ENCODE data around the gene ACER3. TPM values are rescaled to one million over a fixed set of nuclear protein-coding genes. Genes with fewer than 3 reads are reported as not detected.

ACER3 gene
- total RNA-seq, 1 donor from 2014 or later, result 16.2 TPM

DNA sequence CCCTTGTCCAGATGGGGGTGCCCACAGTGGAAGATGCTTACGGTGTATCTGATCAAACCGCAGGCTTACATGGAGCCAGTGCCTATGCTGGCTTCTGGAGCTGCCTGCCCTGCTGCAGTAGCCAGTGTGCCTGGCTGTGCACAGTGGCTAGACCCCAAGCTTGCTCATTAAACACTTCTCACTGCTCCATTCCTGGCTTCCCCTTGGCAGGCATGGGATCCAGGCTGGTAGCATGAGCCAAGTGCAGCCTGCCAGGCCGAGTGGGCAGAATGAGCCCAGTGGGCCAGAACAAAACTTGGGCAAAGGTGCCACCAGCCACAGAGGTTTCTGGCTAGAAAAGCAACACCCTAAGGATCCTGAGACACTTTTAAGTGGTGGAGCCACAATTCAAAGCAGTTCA is 118.1 kb downstream of the ACER3 start:
- H3K4me1 ChIP-seq, result no peaks in the 10 kb centered on the region
- TF ChIP-seq POLR2AphosphoS5 (IDR thresholded peaks at IDR 0.05; ENCODE audit: insufficient read depth in 1 of 2, low read depth in 1 of 2) (no peak), POLR2A (IDR thresholded peaks at IDR 0.05) (no peak)
- TF ChIP-seq, protein P1, sequence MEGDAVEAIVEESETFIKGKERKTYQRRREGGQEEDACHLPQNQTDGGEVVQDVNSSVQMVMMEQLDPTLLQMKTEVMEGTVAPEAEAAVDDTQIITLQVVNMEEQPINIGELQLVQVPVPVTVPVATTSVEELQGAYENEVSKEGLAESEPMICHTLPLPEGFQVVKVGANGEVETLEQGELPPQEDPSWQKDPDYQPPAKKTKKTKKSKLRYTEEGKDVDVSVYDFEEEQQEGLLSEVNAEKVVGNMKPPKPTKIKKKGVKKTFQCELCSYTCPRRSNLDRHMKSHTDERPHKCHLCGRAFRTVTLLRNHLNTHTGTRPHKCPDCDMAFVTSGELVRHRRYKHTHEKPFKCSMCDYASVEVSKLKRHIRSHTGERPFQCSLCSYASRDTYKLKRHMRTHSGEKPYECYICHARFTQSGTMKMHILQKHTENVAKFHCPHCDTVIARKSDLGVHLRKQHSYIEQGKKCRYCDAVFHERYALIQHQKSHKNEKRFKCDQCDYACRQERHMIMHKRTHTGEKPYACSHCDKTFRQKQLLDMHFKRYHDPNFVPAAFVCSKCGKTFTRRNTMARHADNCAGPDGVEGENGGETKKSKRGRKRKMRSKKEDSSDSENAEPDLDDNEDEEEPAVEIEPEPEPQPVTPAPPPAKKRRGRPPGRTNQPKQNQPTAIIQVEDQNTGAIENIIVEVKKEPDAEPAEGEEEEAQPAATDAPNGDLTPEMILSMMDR (IDR thresholded peaks at IDR 0.05), result no peak
- no peak overlapping the region for H3K4me3 ChIP-seq
- H3K27me3 ChIP-seq, result no peaks in the 10 kb centered on the region
- intact Hi-C loops (cut with DNase I), result no loop called here
- DNase-seq (ENCODE audit: extremely low spot score in 2 of 2), result no peak
- no peaks in the 10 kb centered on the region for H3K9me3 ChIP-seq
- H3K36me3 ChIP-seq, result peaks cover 0 to 12% of the 10 kb centered on the region in 2 donors
- no peak overlapping the region for H3K27ac ChIP-seq

DNA sequence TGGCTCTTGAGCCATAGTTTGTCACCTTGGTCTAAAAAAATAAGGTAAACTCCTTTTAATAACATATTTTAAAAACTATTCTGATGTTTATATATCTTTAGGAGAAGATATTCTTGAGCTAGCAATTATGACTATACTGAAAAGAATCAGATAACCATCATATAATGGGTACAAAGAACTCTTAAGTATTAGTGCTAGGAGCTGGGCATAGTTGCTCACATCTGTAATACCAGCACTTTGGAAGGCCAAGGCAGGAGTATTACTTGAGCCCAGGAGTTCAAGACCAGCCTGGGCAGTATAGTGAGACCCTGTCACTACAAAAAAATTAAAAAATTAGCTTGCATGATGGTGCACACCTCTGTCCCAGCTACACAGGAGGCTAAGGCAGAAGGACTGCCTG is 119.5 kb downstream of the ACER3 start:
- DNase-seq (ENCODE audit: extremely low spot score in 2 of 2), result no peak
- no peaks in the 10 kb centered on the region for H3K4me1 ChIP-seq
- no peaks in the 10 kb centered on the region for H3K9me3 ChIP-seq
- intact Hi-C loops (cut with DNase I), result no loop called here
- H3K27ac ChIP-seq, result no peak overlapping the region
- H3K36me3 ChIP-seq, result peaks cover 0 to 12% of the 10 kb centered on the region in 2 donors
- H3K27me3 ChIP-seq, result no peaks in the 10 kb centered on the region
- H3K4me3 ChIP-seq, result no peak overlapping the region
- TF ChIP-seq POLR2A (IDR thresholded peaks at IDR 0.05) (no peak), POLR2AphosphoS5 (IDR thresholded peaks at IDR 0.05; ENCODE audit: insufficient read depth in 1 of 2, low read depth in 1 of 2) (no peak)
- TF ChIP-seq, protein P1 (IDR thresholded peaks at IDR 0.05), result no peak

DNA sequence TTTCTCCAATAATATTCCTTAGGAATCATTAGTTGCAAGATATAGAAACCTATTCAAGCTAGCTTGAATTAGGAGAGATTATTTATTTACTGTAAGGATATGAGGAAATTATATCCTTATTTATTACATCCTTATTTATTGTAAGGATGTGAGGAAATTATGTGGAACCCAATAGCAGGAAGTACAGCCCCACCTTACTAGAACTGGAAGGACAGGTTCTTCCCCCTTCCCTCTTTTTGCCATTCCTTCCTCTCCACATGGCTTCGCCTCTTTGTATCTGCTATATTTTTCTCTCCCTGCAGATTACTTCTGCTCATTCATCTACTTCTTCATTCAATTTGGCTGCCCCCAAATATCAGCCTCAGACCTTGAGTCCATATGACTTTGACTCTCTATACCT is 124.0 kb downstream of the ACER3 start:
- no peak overlapping the region for H3K27ac ChIP-seq
- no peak for DNase-seq (ENCODE audit: extremely low spot score in 2 of 2)
- H3K4me3 ChIP-seq, result no peak overlapping the region
- no peak for TF ChIP-seq POLR2A (IDR thresholded peaks at IDR 0.05)
- TF ChIP-seq, protein P1 (IDR thresholded peaks at IDR 0.05), result no peak
- TF ChIP-seq POLR2AphosphoS5 (IDR thresholded peaks at IDR 0.05; ENCODE audit: insufficient read depth in 1 of 2, low read depth in 1 of 2), result no peak
- intact Hi-C loops (cut with DNase I), result no loop called here
- no peaks in the 10 kb centered on the region for H3K36me3 ChIP-seq
- no peaks in the 10 kb centered on the region for H3K4me1 ChIP-seq
- no peaks in the 10 kb centered on the region for H3K9me3 ChIP-seq
- no peaks in the 10 kb centered on the region for H3K27me3 ChIP-seq

DNA sequence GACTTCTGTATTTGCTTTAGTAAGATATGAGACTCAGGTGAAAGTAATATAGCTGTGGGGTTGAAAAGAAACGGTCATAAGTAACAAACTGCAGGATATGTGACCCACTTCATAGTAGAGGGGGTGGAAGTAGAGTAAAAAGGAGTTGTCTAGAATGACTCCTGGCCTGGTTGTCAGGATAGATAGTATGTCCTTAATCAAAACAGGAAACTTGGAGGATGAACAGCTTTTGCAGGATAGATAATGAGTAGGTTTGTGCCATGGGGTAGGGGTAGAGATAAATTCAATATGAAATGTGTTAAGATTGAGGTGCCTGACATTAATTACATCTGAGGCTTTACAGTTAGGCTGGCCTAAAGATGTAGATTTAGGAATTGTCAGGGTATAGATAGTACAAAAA is 126.5 kb downstream of the ACER3 start:
- Histone ChIP-seq H3K9me3 (no peaks in the 10 kb centered on the region), H3K36me3 (no peaks in the 10 kb centered on the region), H3K4me1 (no peaks in the 10 kb centered on the region), H3K4me3 (no peak overlapping the region), H3K27ac (no peak overlapping the region), H3K27me3 (no peaks in the 10 kb centered on the region)
- TF ChIP-seq POLR2AphosphoS5 (IDR thresholded peaks at IDR 0.05; ENCODE audit: insufficient read depth in 1 of 2, low read depth in 1 of 2) (no peak), POLR2A (IDR thresholded peaks at IDR 0.05) (no peak)
- TF ChIP-seq, protein P1 (IDR thresholded peaks at IDR 0.05), result no peak
- intact Hi-C loops (cut with DNase I), result no loop called here
- no peak for DNase-seq (ENCODE audit: extremely low spot score in 2 of 2)

DNA sequence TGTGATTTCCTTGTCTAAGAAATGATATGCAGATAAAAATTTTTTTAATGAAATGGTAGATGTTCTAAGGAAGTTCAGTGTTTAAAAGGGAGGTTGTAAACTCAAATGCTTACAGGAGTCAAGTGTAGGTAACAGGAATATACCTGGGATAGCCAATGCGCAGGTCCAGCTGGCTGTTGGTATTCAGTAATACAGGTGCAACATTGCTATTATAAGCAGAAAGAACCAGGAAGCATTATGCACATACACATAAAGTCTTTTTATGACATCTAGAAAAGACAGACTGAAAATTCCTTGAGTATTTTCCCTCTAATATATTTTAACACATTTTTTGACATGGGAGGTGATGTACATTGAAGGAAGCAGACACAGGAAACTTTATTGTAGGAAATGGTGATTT is 129.9 kb downstream of the ACER3 start:
- DNase-seq (ENCODE audit: extremely low spot score in 2 of 2), result no peak
- no peak overlapping the region for H3K27ac ChIP-seq
- no peaks in the 10 kb centered on the region for H3K9me3 ChIP-seq
- no peaks in the 10 kb centered on the region for H3K4me1 ChIP-seq
- H3K4me3 ChIP-seq, result no peak overlapping the region
- intact Hi-C loops (cut with DNase I), result no loop called here
- no peaks in the 10 kb centered on the region for H3K27me3 ChIP-seq
- no peak for TF ChIP-seq POLR2A (IDR thresholded peaks at IDR 0.05)
- TF ChIP-seq POLR2AphosphoS5 (IDR thresholded peaks at IDR 0.05; ENCODE audit: insufficient read depth in 1 of 2, low read depth in 1 of 2), result no peak
- TF ChIP-seq, protein P1 (IDR thresholded peaks at IDR 0.05), result no peak
- no peaks in the 10 kb centered on the region for H3K36me3 ChIP-seq
